ENCODE measurements around the gene PKNOX2. TPM values are rescaled to one million over a fixed set of nuclear protein-coding genes. Genes with fewer than 3 reads are reported as not detected.

Gene PKNOX2
- total and polyA plus RNA-seq, 2 of the 8 experiments (the other 6 are each of a cell fraction or from before 2014, with no cell fraction given): 2.0 TPM

DNA sequence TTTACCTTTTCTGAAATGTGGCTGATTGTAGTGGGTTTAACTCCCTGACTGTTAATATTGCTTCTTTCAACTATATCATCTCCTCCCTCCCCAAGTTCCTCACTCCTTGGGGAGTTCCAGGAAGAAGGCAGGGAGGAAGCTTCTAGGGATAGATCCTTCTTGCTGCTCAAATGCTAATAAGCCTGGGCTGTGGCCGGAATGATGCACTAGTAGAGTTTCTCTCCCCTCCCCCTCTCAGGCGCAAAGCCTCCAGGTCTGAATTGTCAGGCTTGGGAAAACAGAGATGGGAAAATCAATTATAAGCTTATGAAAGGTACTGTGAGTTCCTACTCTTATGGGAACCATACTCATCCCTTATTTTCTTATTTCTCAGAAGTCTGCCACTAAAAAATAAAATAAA is 300.7 kb downstream of the PKNOX2 start:
- H3K4me1 ChIP-seq (replicated peaks in 1 of 4; ENCODE audit: control insufficient read depth in 3 of 4, insufficient read depth in 4 of 4, low read length in 3 of 4): peaks cover 0 to 8% (median 2%) of the 10 kb centered on the region in 4 experiments; a peak in 5 of 7 replicates
- no peaks in the 10 kb centered on the region for H3K27me3 ChIP-seq (replicated peaks in 1 of 4; ENCODE audit: control insufficient read depth in 3 of 4, extremely low read depth in 1 of 4, insufficient read depth in 3 of 4, low read length in 3 of 4)
- H3K79me2 ChIP-seq (ENCODE audit: control insufficient read depth in 1 of 2, insufficient read depth in 2 of 2, low read length in 2 of 2): no peaks in the 10 kb centered on the region
- peak overlapping the region in 1 of 2 experiments; percentile 6; a peak in 1 of 4 replicates for H3K4me2 ChIP-seq (ENCODE audit: insufficient read depth in 1 of 2, low read depth in 2 of 2, low read length in 2 of 2)
- H2BK12ac ChIP-seq (ENCODE audit: low read depth, low read length): no peak overlapping the region
- H3K18ac ChIP-seq (ENCODE audit: extremely low read depth, low read length): no peak overlapping the region
- no peaks in the 10 kb centered on the region for H4K20me1 ChIP-seq (replicated peaks in 1 of 2; ENCODE audit: control insufficient read depth in 1 of 2, insufficient read depth in 2 of 2, low read length in 2 of 2)
- no peak overlapping the region for H4K91ac ChIP-seq (replicated peaks; ENCODE audit: insufficient read length, low read length)
- H2AK5ac ChIP-seq (ENCODE audit: low read depth, low read length): no peak overlapping the region
- no peak overlapping the region for H2BK20ac ChIP-seq (ENCODE audit: low read length)
- POLR2A ChIA-PET (ENCODE audit: partially characterized antibody): interaction anchor here (0.8 kb wide), 1 partner anchor 21 kb away, joined by 3 read pairs; no protein-coding TSS in a partner anchor
- H3K27ac ChIP-seq (ENCODE audit: low read depth, low read length): no peak overlapping the region
- H3K9me3 ChIP-seq (ENCODE audit: insufficient read depth in 2 of 2, low read depth in 1 of 2, low read length in 1 of 2): no peaks in the 10 kb centered on the region
- CTCF ChIA-PET (ENCODE audit: partially characterized antibody): interaction anchor here (0.6 to 2.5 kb wide), 4 partner anchors 12 to 60 kb away, joined by 3 to 10 read pairs (median 4); no protein-coding TSS in a partner anchor
- H3K4ac ChIP-seq (replicated peaks; ENCODE audit: insufficient read length, low read depth, low read length): no peak overlapping the region
- H3K9ac ChIP-seq (replicated peaks in 1 of 4; ENCODE audit: extremely low read depth in 1 of 4, low read depth in 3 of 4, low read length in 3 of 4): no peak overlapping the region
- TF ChIP-seq CHD2 (IDR thresholded peaks at IDR 0.05; ENCODE audit: low read length) (peak; percentile 38; the same call in 1 of the 2 replicates), POLR2AphosphoS5 (IDR thresholded peaks at IDR 0.05; ENCODE audit: low read depth, low read length) (no peak), CEBPB (IDR thresholded peaks at IDR 0.05; ENCODE audit: low read depth, low read length) (no peak)
- no peaks in the 10 kb centered on the region for H3K79me1 ChIP-seq (ENCODE audit: low read depth, low read length)
- no peak overlapping the region for H4K8ac ChIP-seq (ENCODE audit: extremely low read depth, insufficient read depth, low read length)
- DNase-seq (ENCODE audit: low read depth in 1 of 2, low spot score in 2 of 2): no peak
- no peak overlapping the region for H2BK5ac ChIP-seq (ENCODE audit: low read depth, low read length)
- 23% methylated on average over 2 of the region's 2 CpGs; no CpG with 5 or more reads in 1 of the 2 experiments for WGBS, 2 experiments (ENCODE audit: extremely low coverage in 1 of 2, insufficient coverage in 1 of 2, insufficient read length in 1 of 2, insufficient replicate concordance in 2 of 2, low coverage in 1 of 2, low lambda C conversion rate in 2 of 2, missing lambda C conversion rate in 1 of 2)
- H3K23me2 ChIP-seq (ENCODE audit: low read depth, low read length): no peaks in the 10 kb centered on the region
- no peak overlapping the region for H2BK120ac ChIP-seq (replicated peaks; ENCODE audit: low read depth, low read length)
- no peak overlapping the region for H2BK15ac ChIP-seq (ENCODE audit: low read length)
- H3K56ac ChIP-seq (replicated peaks; ENCODE audit: insufficient read length, low read depth, low read length): no peak overlapping the region
- FAIRE-seq: peak; percentile 19
- 0 out of 8 replicates have a peak overlapping the region, but pooled peaks of 1 of the 4 experiments have one; percentile 6 for H3K4me3 ChIP-seq (ENCODE audit: extremely low read depth in 1 of 4, insufficient read depth in 2 of 4, low read depth in 3 of 4, low read length in 4 of 4)
- peak overlapping the region; percentile 35; the same call in 1 of the 2 replicates for H2AFZ ChIP-seq (ENCODE audit: low read length)
- H3K36me3 ChIP-seq (ENCODE audit: control insufficient read depth in 2 of 4, insufficient read depth in 4 of 4, low read length in 3 of 4): peaks cover 0 to 3% (median 0%) of the 10 kb centered on the region in 4 experiments; a peak in 3 of 8 replicates
- H3K23ac ChIP-seq (ENCODE audit: insufficient read length): no peak overlapping the region
- no peak overlapping the region for H4K5ac ChIP-seq (ENCODE audit: insufficient read length, low read depth, low read length)
- H3K14ac ChIP-seq (ENCODE audit: insufficient read length): no peak overlapping the region

Measured in H1 (cell line).